ENCODE results near the gene GPA33. TPM values are rescaled to one million over a fixed set of nuclear protein-coding genes. Genes with fewer than 3 reads are reported as not detected.

GPA33 gene
- total RNA-seq, 1 experiment from 2014 or later: not detected

GRCh38 chr1:167057241-167057688 lies 32.9 kb downstream of the GPA33 start:
- H2BK15ac ChIP-seq (ENCODE audit: low read depth, low read length): no peak overlapping the region
- H3K23me2 ChIP-seq (ENCODE audit: insufficient read length, low read depth, low read length, poor library complexity, severe bottlenecking): no peaks in the 10 kb centered on the region
- H3K79me2 ChIP-seq (ENCODE audit: insufficient read depth, low read length): no peaks in the 10 kb centered on the region
- TF ChIP-seq CTCF (conservative IDR thresholded peaks at IDR 0.05): peak; percentile 75
- no peak overlapping the region for H3K23ac ChIP-seq (ENCODE audit: insufficient read length, low read depth, low read length)
- H4K20me1 ChIP-seq (ENCODE audit: control insufficient read depth, insufficient read depth, insufficient read length): no peaks in the 10 kb centered on the region
- Mint-ChIP-seq H3K36me3 (ENCODE audit: insufficient read depth in 1 of 3, low read depth in 3 of 3) (no peaks in the 10 kb centered on the region), H3K27ac (no peak overlapping the region), H3K4me1 (peaks cover 7 to 12% of the 10 kb centered on the region in 2 experiments), H3K27me3 (ENCODE audit: low read depth) (peaks cover 3% of the 10 kb centered on the region; the same call in 1 of the 2 replicates), H3K9me3 (no peaks in the 10 kb centered on the region), H3K4me3 (no peak overlapping the region)
- H3K4ac ChIP-seq (ENCODE audit: low read depth, low read length): no peak overlapping the region
- H3K4me2 ChIP-seq (ENCODE audit: insufficient read depth, insufficient read length, low read length): no peak overlapping the region
- H2BK120ac ChIP-seq (ENCODE audit: low read depth, low read length, poor library complexity, severe bottlenecking): no peak overlapping the region
- H3K9me3 ChIP-seq (ENCODE audit: control insufficient read depth, low read depth, low read length): no peaks in the 10 kb centered on the region
- no CpG with 5 or more reads among the region's 6 CpGs for WGBS (ENCODE audit: extremely low coverage, insufficient read length, low lambda C conversion rate)
- H2BK12ac ChIP-seq (ENCODE audit: insufficient read length, low read depth, low read length): no peak overlapping the region
- no peak overlapping the region for H2AFZ ChIP-seq (ENCODE audit: low read length)
- H4K8ac ChIP-seq (replicated peaks; ENCODE audit: insufficient read length, low read depth, low read length): no peak overlapping the region
- H2AK5ac ChIP-seq (ENCODE audit: insufficient read length, low read length): no peak overlapping the region
- no peak overlapping the region for H3K14ac ChIP-seq (ENCODE audit: insufficient read depth, low read length)
- H3K27me3 ChIP-seq (ENCODE audit: insufficient read depth, low read length): no peaks in the 10 kb centered on the region
- H4K5ac ChIP-seq (ENCODE audit: insufficient read length, low read depth, low read length): no peak overlapping the region
- no peak overlapping the region for H3K56ac ChIP-seq (ENCODE audit: insufficient read length, low read depth, low read length)
- no peak overlapping the region for H2BK5ac ChIP-seq (ENCODE audit: insufficient read length, low read length)
- H2BK20ac ChIP-seq (ENCODE audit: low read depth, low read length, poor library complexity, severe bottlenecking): no peak overlapping the region
- H4K91ac ChIP-seq (ENCODE audit: insufficient read length, low read depth, low read length): no peak overlapping the region
- H3T11ph ChIP-seq (ENCODE audit: low read length): no peak overlapping the region
- no peak overlapping the region for H3K18ac ChIP-seq (ENCODE audit: insufficient read length, low read depth, low read length)
- no peak overlapping the region for H3K9ac ChIP-seq (ENCODE audit: extremely low read depth, insufficient read length, low read length)
- H3K79me1 ChIP-seq (ENCODE audit: insufficient read depth, low read depth, low read length, poor library complexity, severe bottlenecking): no peaks in the 10 kb centered on the region
- no peak overlapping the region for H3K27ac ChIP-seq (ENCODE audit: insufficient read length, low read depth, low read length)
- peak; percentile 70 for DNase-seq
- no peaks in the 10 kb centered on the region for H3K4me1 ChIP-seq (ENCODE audit: insufficient read depth, low read length)
